Kidney epithelial cell (primary cell): Measurements from ENCODE around the gene RSRC1. TPM values are rescaled to one million over a fixed set of nuclear protein-coding genes. Genes with fewer than 3 reads are reported as not detected.
"Not testable (repeated sequence)": the region's sequence is repeated elsewhere in the genome, so short reads cannot be mapped to it uniquely, and the experiment has no call there.

ENCODE experiments used
- DNase-seq: peaks from one replicate; pipeline ENCODE4 v3.0.0-alpha.2; 2010; ENCODE audit warnings: low read depth
- H3K27me3 ChIP-seq: 2 replicates; pipeline ENCODE4 v1.6.0; 2011; ENCODE audit warnings: low read length; ENCODE audit not compliant: control insufficient read depth, insufficient read depth
- H3K36me3 ChIP-seq: 2 replicates; pipeline ENCODE4 v1.5.1; 2011; ENCODE audit warnings: low read length; ENCODE audit not compliant: control insufficient read depth, insufficient read depth
- H3K4me3 ChIP-seq: 2 replicates; pipeline ENCODE4 v1.5.1; 2011; ENCODE audit warnings: low read depth, mild to moderate bottlenecking, control low read depth, low read length
- total RNA-seq: library from RNA; depleted of rRNA; stranded (reverse); fragments of >200 nt; gene quantifications from 2 replicates; pipeline ENCODE4 v1.2.3, GENCODE V29; 2015
- TF ChIP-seq, protein P1 (sequence below): IDR thresholded peaks from 2 replicates; pipeline ENCODE4 v1.5.1; 2011; ENCODE audit warnings: mild to moderate bottlenecking, moderate library complexity, low read length, control low read depth, inconsistent platforms; ENCODE audit not compliant: insufficient read depth, poor library complexity, severe bottlenecking

Gene RSRC1
- total RNA-seq, 1 donor from 2014 or later, result 27.4 TPM

GRCh38 chr3:158312560-158313141, 202.8 kb downstream of the RSRC1 start:
- no peak overlapping the region for H3K4me3 ChIP-seq
- DNase-seq, result no peak
- H3K36me3 ChIP-seq, result no peaks in the 10 kb centered on the region
- H3K27me3 ChIP-seq, result no peaks in the 10 kb centered on the region
- TF ChIP-seq, protein P1, sequence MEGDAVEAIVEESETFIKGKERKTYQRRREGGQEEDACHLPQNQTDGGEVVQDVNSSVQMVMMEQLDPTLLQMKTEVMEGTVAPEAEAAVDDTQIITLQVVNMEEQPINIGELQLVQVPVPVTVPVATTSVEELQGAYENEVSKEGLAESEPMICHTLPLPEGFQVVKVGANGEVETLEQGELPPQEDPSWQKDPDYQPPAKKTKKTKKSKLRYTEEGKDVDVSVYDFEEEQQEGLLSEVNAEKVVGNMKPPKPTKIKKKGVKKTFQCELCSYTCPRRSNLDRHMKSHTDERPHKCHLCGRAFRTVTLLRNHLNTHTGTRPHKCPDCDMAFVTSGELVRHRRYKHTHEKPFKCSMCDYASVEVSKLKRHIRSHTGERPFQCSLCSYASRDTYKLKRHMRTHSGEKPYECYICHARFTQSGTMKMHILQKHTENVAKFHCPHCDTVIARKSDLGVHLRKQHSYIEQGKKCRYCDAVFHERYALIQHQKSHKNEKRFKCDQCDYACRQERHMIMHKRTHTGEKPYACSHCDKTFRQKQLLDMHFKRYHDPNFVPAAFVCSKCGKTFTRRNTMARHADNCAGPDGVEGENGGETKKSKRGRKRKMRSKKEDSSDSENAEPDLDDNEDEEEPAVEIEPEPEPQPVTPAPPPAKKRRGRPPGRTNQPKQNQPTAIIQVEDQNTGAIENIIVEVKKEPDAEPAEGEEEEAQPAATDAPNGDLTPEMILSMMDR, result no peak

DNA sequence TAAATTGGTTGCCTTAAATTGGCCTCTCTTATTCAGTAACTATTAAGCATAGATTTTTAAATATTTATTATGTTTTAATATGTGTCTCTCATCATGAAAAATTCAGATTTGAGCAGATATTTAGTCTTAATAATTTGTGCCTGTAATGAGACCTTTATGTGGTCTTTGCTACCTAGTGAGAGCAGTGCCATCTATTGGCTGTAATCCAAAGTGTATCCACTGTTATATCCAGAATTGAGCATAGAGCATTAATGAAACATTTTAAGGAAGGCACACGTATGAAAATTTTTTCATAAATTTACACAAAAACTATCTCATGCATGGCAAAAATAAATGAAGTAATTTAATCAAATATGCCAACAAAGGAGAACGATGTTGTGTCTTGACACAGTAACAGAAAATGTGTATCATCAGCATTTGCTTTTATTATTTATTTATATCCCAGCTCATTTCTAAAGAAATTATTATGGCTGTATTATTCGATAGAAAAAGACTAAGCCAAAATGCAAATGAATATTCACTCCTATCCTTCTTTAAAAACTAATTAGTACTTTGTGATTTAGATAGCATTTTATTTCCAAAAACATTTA, 203.5 kb downstream of the RSRC1 start:
- no peak for DNase-seq
- no peaks in the 10 kb centered on the region for H3K36me3 ChIP-seq

DNA sequence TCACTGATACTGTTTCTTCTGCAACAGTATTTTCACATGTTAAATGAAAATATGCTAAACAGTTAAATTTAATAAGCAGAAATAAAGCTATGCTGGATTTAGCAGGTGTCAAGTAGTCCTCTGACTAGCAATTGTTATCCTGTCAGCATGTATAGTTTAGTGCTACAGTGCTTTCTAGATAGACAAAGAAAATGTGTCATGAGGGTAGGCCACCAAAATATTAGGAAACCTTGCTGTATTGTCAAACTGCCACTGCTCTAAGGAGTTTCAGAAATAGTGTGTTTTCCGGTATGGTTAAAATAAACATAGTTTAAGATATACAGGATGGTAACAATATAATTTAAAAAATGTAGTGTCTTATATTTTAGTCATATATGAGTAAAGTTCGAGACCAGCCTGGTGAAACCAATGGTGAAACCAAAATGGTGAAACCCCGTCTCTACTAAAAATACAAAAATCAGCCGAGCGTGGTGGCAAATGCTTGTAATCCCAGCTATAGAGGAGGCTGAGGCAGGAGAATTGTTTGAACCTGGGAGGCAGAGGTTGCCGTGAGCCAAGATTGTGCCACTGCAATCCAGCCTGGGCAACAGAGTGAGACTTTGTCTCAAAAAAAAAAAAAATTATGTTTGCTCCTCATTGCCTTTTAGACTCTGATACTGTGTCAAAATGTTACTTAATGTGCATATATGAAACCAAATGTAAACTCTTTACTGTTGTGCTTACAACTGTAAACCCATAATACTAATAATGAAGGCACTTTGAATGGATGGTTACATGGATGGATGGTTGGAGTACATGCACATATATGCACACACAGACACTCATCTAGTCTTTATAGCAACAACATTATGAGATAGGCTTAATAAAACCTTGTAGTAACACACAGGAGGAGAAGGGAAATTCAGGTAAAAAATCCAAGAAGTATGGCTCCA, 204.8 kb downstream of the RSRC1 start:
- no peak for DNase-seq
- H3K27me3 ChIP-seq, result no peaks in the 10 kb centered on the region
- no peak overlapping the region for H3K4me3 ChIP-seq
- TF ChIP-seq, protein P1, result no peak
- no peaks in the 10 kb centered on the region for H3K36me3 ChIP-seq

More for the DNA sequence above, 203.5 kb downstream of the RSRC1 start:
- Histone ChIP-seq H3K4me3 (no peak overlapping the region), H3K27me3 (no peaks in the 10 kb centered on the region)
- TF ChIP-seq, protein P1, result peak; percentile 57

DNA sequence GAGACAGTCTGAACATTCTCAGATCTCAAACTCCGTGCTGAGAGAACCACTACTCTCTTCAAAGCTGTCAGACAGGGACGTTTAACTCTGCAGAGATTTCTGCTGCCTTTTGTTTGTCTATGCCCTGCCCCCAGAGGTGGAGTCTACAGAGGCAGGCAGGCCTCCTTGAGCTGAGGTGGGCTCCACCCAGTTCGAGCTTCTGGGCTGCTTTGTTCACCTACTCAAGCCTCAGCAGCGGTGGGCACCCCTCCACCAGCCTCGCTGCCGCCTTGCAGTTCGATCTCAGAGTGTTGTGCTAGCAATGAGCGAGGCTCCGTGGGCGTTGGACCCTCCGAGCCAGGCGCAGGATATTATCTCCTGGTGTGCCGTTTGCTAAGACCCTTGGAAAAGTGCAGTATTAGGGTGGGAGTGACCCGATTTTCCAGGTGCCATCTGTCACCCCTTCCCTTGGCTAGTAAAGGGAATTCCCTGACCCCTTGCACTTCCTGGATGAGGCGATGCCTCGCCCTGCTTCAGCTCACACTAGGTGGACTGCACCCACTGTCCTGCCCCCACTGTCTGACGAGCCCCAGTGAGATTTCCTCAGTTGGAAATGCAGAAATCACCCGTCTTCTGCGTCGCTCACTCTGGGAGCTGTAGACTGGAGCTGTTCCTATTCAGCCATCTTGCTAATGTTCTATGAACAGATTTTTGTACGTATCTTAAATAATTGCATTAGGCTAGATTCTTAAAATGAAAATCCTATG, 220.0 kb downstream of the RSRC1 start:
- not testable (repeated sequence) for H3K36me3 ChIP-seq, H3K27me3 ChIP-seq, DNase-seq
- peak overlapping the region; percentile 19 for H3K4me3 ChIP-seq

DNA sequence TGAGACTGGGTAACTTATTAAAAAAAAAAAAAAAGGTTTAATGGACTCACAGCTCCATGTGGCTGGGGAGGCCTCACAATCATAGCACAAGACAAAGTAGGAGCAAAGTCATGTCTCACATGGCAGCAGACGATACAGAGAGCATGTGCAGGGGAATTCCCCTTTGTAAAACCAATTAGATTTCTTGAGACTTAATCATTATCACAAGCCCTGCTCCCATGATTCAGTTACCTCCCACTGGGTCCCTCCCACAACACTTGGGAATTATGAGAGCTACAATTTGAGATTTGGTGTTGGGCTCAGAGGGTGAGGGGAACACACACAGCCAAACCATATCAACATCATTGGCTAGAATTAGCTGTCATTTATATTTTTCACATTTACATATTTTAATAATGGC, 221.0 kb downstream of the RSRC1 start:
- DNase-seq, result peak; percentile 44
- TF ChIP-seq, protein P1, result no peak
- Histone ChIP-seq H3K36me3 (no peaks in the 10 kb centered on the region), H3K4me3 (no peak overlapping the region), H3K27me3 (no peaks in the 10 kb centered on the region)

- TF ChIP-seq, protein P1, result no peak
- DNase-seq, result no peak
- no peaks in the 10 kb centered on the region for H3K36me3 ChIP-seq
These were observed 223.8 kb downstream of the RSRC1 start for GRCh38 chr3:158333736-158334135.

More at GRCh38 chr3:158333736-158334135, 223.8 kb downstream of the RSRC1 start:
- Histone ChIP-seq H3K27me3 (no peaks in the 10 kb centered on the region), H3K4me3 (no peak overlapping the region)
